ENCODE data around the gene COIL. TPM values are rescaled to one million over a fixed set of nuclear protein-coding genes. Genes with fewer than 3 reads are reported as not detected.

COIL gene
- total and polyA plus RNA-seq, 11 donors = 5.7 to 11.3 (median 7.8) TPM

- 84 to 98% (median 95%) methylated on average over 6 to 7 of the region's 7 CpGs for WGBS, 4 donors
- intact Hi-C loops (cut with DNase I) = loop anchor here in 3 of 10 donors (2.0 to 5.0 kb wide), 2 partner anchors 46 kb away; no protein-coding TSS in a partner anchor
- peaks cover 0 to 9% (median 0%) of the 10 kb centered on the region in 12 donors for H3K4me1 ChIP-seq
Observed at GRCh38 chr17:56890906-56891674, 69.8 kb downstream of the COIL start.

GRCh38 chr17:56890390-56890789 lies 70.5 kb downstream of the COIL start:
- WGBS, 4 donors = 80 to 100% (median 94%) methylated on average over 1 to 6 of the region's 6 CpGs
- Histone ChIP-seq H3K36me3 (peaks cover 3 to 93% (median 58%) of the 10 kb centered on the region in 9 donors), H3K9me3 (peaks cover 0 to 15% (median 3%) of the 10 kb centered on the region in 12 donors), H3K27ac (no peak overlapping the region), H3K27me3 (no peaks in the 10 kb centered on the region), H3K4me1 (peaks cover 0 to 9% (median 0%) of the 10 kb centered on the region in 12 donors), H3K4me3 (no peak overlapping the region)
- DNase-seq (no peak), ATAC-seq (no peak)
- no peak for TF ChIP-seq POLR2A (IDR thresholded peaks at IDR 0.05)
- no peak for TF ChIP-seq CTCF (IDR thresholded peaks at IDR 0.05)
- intact Hi-C loops (cut with DNase I) = loop anchor here in 3 of 10 donors (2.0 to 5.0 kb wide), 2 partner anchors 46 to 47 kb away; no protein-coding TSS in a partner anchor

More at GRCh38 chr17:56890906-56891674, 69.8 kb downstream of the COIL start:
- no peaks in the 10 kb centered on the region for H3K27me3 ChIP-seq
- H3K27ac ChIP-seq = no peak overlapping the region
- DNase-seq = no peak
- TF ChIP-seq CTCF (IDR thresholded peaks at IDR 0.05) (no peak), POLR2A (IDR thresholded peaks at IDR 0.05) (no peak)
- no peak overlapping the region for H3K4me3 ChIP-seq
- no peak for ATAC-seq
- H3K9me3 ChIP-seq = peaks cover 0 to 15% (median 3%) of the 10 kb centered on the region in 12 donors
- peaks cover 3 to 97% (median 63%) of the 10 kb centered on the region in 9 donors for H3K36me3 ChIP-seq

MicroRNAs encoded within 50 kb of the gene (microRNA counts, 767-probe panel; counts per million panel counts)
- microRNA hsa-miR-3614-5p = 71.6 to 309 counts per million in 2 donors

Other genes starting within 250 kb of the COIL start
- gene C17orf67, start 127.1 kb downstream of the COIL start, total RNA-seq = 1 to 10 TPM in 2 of 9 donors, under 1 TPM in 7; 0.25 to 1.1 (median 0.48) TPM
- under 1 TPM; 0.14 to 0.19 TPM for gene C17orf67, start 127.1 kb downstream of the COIL start, polyA plus RNA-seq
- 1 to 10 TPM; 1.9 to 4.1 (median 3.0) TPM for gene DGKE, start 126.9 kb downstream of the COIL start, total RNA-seq
- 1 to 10 TPM in 1 of 2 donors, under 1 TPM in 1; 0.96 to 1.7 TPM for gene DGKE, start 126.9 kb downstream of the COIL start, polyA plus RNA-seq
- gene TRIM25, start 47.0 kb downstream of the COIL start, total RNA-seq = 10 to 100 TPM; 12.8 to 55.9 (median 18.8) TPM
- 1 to 10 TPM; 9.2 to 10.0 TPM for gene TRIM25, start 47.0 kb downstream of the COIL start, polyA plus RNA-seq
- gene SCPEP1, start 17.1 kb upstream of the COIL start, total RNA-seq = 100 to 1,000 TPM in 1 of 9 donors, 10 to 100 TPM in 8; 39.8 to 162 (median 58.0) TPM
- gene SCPEP1, start 17.1 kb upstream of the COIL start, polyA plus RNA-seq = 10 to 100 TPM; 31.9 to 99.7 TPM
- 100 to 1,000 TPM in 8 of 9 donors, 10 to 100 TPM in 1; 77.4 to 240 (median 133) TPM for gene AKAP1, start 124.2 kb upstream of the COIL start, total RNA-seq
- 10 to 100 TPM; 55.8 to 63.4 TPM for gene AKAP1, start 124.2 kb upstream of the COIL start, polyA plus RNA-seq

All from heart left ventricle (tissue), 16 donors.